Cardiac muscle cell (in vitro differentiated cells and primary cell): ENCODE measurements around the gene ISX. TPM values are rescaled to one million over a fixed set of nuclear protein-coding genes. Genes with fewer than 3 reads are reported as not detected.

Source experiments
- DNase-seq, 2 donors: peaks; one replicate each; pipeline versions ENCODE4 v3.0.0 to v3.0.0-alpha.2; 2010 to 2017; ENCODE audit warnings: low read depth in 1 of 2, low spot score in 1 of 2
- H3K27ac ChIP-seq: fragments of 200-600 bp; sonication (generic); 2 replicates; pipeline ENCODE4 v1.5.1; 2016
- H3K27me3 ChIP-seq: fragments of 200-600 bp; sonication (generic); 2 replicates; pipeline ENCODE4 v1.6.0; 2016; ENCODE audit warnings: control low read depth
- H3K36me3 ChIP-seq: fragments of 200-600 bp; sonication (generic); 2 replicates; pipeline ENCODE4 v1.5.1; 2016; ENCODE audit warnings: control low read depth
- H3K4me1 ChIP-seq: fragments of 200-600 bp; sonication (generic); 2 replicates; pipeline ENCODE4 v1.8.1; 2017; ENCODE audit warnings: low read depth, mild to moderate bottlenecking, mixed run types
- H3K4me3 ChIP-seq: fragments of 200-600 bp; sonication (generic); 2 replicates; pipeline ENCODE4 v1.5.1; 2016; ENCODE audit warnings: mild to moderate bottlenecking
- H3K9me3 ChIP-seq: fragments of 200-600 bp; sonication (generic); 2 replicates; pipeline ENCODE4 v1.5.1; 2017; ENCODE audit warnings: low read depth, mild to moderate bottlenecking, control low read depth
- CTCF ChIP-seq: IDR thresholded peaks from 2 replicates; pipeline ENCODE4 v1.5.1; 2012; ENCODE audit warnings: low read depth, mild to moderate bottlenecking, low read length
- polyA plus RNA-seq: library from polyadenylated mRNA; unstranded; fragments of >200 nt; fragmentation: Nextera tagmentation; extraction: Ambion mirVana; gene quantifications from 2 replicates; pipeline ENCODE4 v1.2.1, GENCODE V29; 2016
- total RNA-seq: library from RNA; depleted of rRNA; stranded (reverse); fragments of >200 nt; gene quantifications from 2 replicates; pipeline ENCODE4 v1.2.3, GENCODE V29; 2016

The ISX gene
- total and polyA plus RNA-seq, 2 experiments from 2014 or later, result not detected

GRCh38 chr22:35076630-35077029 lies 10.7 kb downstream of the ISX start:
- no peaks in the 10 kb centered on the region for H3K9me3 ChIP-seq
- no peaks in the 10 kb centered on the region for H3K4me1 ChIP-seq
- no peak overlapping the region for H3K4me3 ChIP-seq
- H3K36me3 ChIP-seq, result no peaks in the 10 kb centered on the region
- no peaks in the 10 kb centered on the region for H3K27me3 ChIP-seq
- no peak for DNase-seq
- TF ChIP-seq CTCF, result no peak
- H3K27ac ChIP-seq, result no peak overlapping the region

GRCh38 chr22:35085621-35086020 lies 19.7 kb downstream of the ISX start:
- Histone ChIP-seq H3K4me3 (no peak overlapping the region), H3K9me3 (no peaks in the 10 kb centered on the region), H3K27me3 (no peaks in the 10 kb centered on the region), H3K4me1 (no peaks in the 10 kb centered on the region), H3K27ac (no peak overlapping the region), H3K36me3 (no peaks in the 10 kb centered on the region)
- DNase-seq, result no peak
- no peak for TF ChIP-seq CTCF

- no peak overlapping the region for H3K4me3 ChIP-seq
- TF ChIP-seq CTCF, result no peak
- no peaks in the 10 kb centered on the region for H3K9me3 ChIP-seq
These were observed 23.2 kb downstream of the ISX start for GRCh38 chr22:35089139-35089538.

GRCh38 chr22:35092406-35092805 lies 26.4 kb downstream of the ISX start:
- no peak for DNase-seq

More at GRCh38 chr22:35089139-35089538, 23.2 kb downstream of the ISX start:
- no peak for DNase-seq
- H3K36me3 ChIP-seq, result no peaks in the 10 kb centered on the region
- H3K27me3 ChIP-seq, result no peaks in the 10 kb centered on the region
- H3K27ac ChIP-seq, result no peak overlapping the region
- H3K4me1 ChIP-seq, result no peaks in the 10 kb centered on the region

GRCh38 chr22:35098921-35099320 lies 33.0 kb downstream of the ISX start:
- no peak for TF ChIP-seq CTCF

More at GRCh38 chr22:35092406-35092805, 26.4 kb downstream of the ISX start:
- Histone ChIP-seq H3K4me1 (no peaks in the 10 kb centered on the region), H3K27ac (no peak overlapping the region), H3K36me3 (no peaks in the 10 kb centered on the region), H3K9me3 (no peaks in the 10 kb centered on the region), H3K4me3 (no peak overlapping the region), H3K27me3 (no peaks in the 10 kb centered on the region)
- no peak for TF ChIP-seq CTCF

GRCh38 chr22:35099883-35100282 lies 33.9 kb downstream of the ISX start:
- DNase-seq, result no peak
- Histone ChIP-seq H3K9me3 (no peaks in the 10 kb centered on the region), H3K4me1 (no peaks in the 10 kb centered on the region), H3K36me3 (no peaks in the 10 kb centered on the region), H3K4me3 (no peak overlapping the region), H3K27me3 (no peaks in the 10 kb centered on the region), H3K27ac (no peak overlapping the region)
- TF ChIP-seq CTCF, result no peak

More at GRCh38 chr22:35098921-35099320, 33.0 kb downstream of the ISX start:
- no peaks in the 10 kb centered on the region for H3K27me3 ChIP-seq
- no peak overlapping the region for H3K4me3 ChIP-seq
- H3K9me3 ChIP-seq, result no peaks in the 10 kb centered on the region
- DNase-seq, result no peak
- no peak overlapping the region for H3K27ac ChIP-seq
- H3K36me3 ChIP-seq, result no peaks in the 10 kb centered on the region
- H3K4me1 ChIP-seq, result no peaks in the 10 kb centered on the region
